Subcutaneous abdominal adipose tissue (tissue), 5 donors: ENCODE measurements around the gene FBXO44.

Source experiments
- H3K27ac ChIP-seq: one replicate; pipeline ENCODE4 v1.7.0; 2013; ENCODE audit warnings: low read depth, mild to moderate bottlenecking, inconsistent platforms, low read length, moderate library complexity
- H3K27me3 ChIP-seq, 5 donors: one replicate each; pipeline ENCODE4 v1.7.0; 2013; ENCODE audit warnings: low read length in 5 of 5, inconsistent platforms in 1 of 5; ENCODE audit not compliant: control insufficient read depth in 5 of 5, insufficient read depth in 4 of 5
- H3K36me3 ChIP-seq, 5 donors: one replicate each; pipeline ENCODE4 v1.7.0; 2013; ENCODE audit warnings: low read length in 5 of 5; ENCODE audit not compliant: control insufficient read depth in 5 of 5, insufficient read depth in 5 of 5
- H3K4me1 ChIP-seq, 5 donors: one replicate each; pipeline ENCODE4 v1.7.0; 2013; ENCODE audit warnings: low read length in 5 of 5, mild to moderate bottlenecking in 3 of 5, moderate library complexity in 1 of 5; ENCODE audit not compliant: control insufficient read depth in 5 of 5, insufficient read depth in 5 of 5
- H3K4me3 ChIP-seq, 5 donors: one replicate each; pipeline ENCODE4 v1.7.0; 2013; ENCODE audit warnings: low read length in 5 of 5, low read depth in 1 of 5
- H3K9ac ChIP-seq, 5 donors: one replicate each; pipeline ENCODE4 v1.7.0; 2013; ENCODE audit warnings: low read length in 5 of 5, mild to moderate bottlenecking in 4 of 5, moderate library complexity in 3 of 5
- H3K9me3 ChIP-seq, 5 donors: one replicate each; pipeline ENCODE4 v1.7.0; 2013; ENCODE audit warnings: low read length in 5 of 5; ENCODE audit not compliant: control insufficient read depth in 5 of 5
- donor health status: healthy.
- donor health status: healthy.
- donor health status: healthy.
- donor health status: healthy.
- donor health status: healthy.

Gene FBXO44

GRCh38 chr1:11647333-11647732 is 7.3 kb upstream of the FBXO44 start:
- H3K4me3 ChIP-seq, result no peak overlapping the region
- H3K4me1 ChIP-seq, result peaks cover 0 to 20% (median 11%) of the 10 kb centered on the region in 5 donors
- H3K36me3 ChIP-seq, result no peaks in the 10 kb centered on the region
- no peak overlapping the region for H3K27ac ChIP-seq
- H3K27me3 ChIP-seq, result peaks cover 18 to 29% (median 26%) of the 10 kb centered on the region in 5 donors
- no peak overlapping the region for H3K9ac ChIP-seq
- no peaks in the 10 kb centered on the region for H3K9me3 ChIP-seq

GRCh38 chr1:11648039-11648438 is 6.6 kb upstream of the FBXO44 start:
- no peaks in the 10 kb centered on the region for H3K36me3 ChIP-seq
- no peak overlapping the region for H3K9ac ChIP-seq
- no peaks in the 10 kb centered on the region for H3K9me3 ChIP-seq
- no peak overlapping the region for H3K4me3 ChIP-seq
- no peak overlapping the region for H3K27ac ChIP-seq
- H3K4me1 ChIP-seq, result peaks cover 0 to 20% (median 11%) of the 10 kb centered on the region in 5 donors
- peaks cover 18 to 29% (median 26%) of the 10 kb centered on the region in 5 donors for H3K27me3 ChIP-seq

- peaks cover 18 to 27% (median 26%) of the 10 kb centered on the region in 5 donors for H3K27me3 ChIP-seq
- H3K9ac ChIP-seq, result no peak overlapping the region
- no peaks in the 10 kb centered on the region for H3K36me3 ChIP-seq
- no peak overlapping the region for H3K27ac ChIP-seq
- peaks cover 0 to 20% (median 11%) of the 10 kb centered on the region in 5 donors for H3K4me1 ChIP-seq
- H3K4me3 ChIP-seq, result no peak overlapping the region
- no peaks in the 10 kb centered on the region for H3K9me3 ChIP-seq
Measured at GRCh38 chr1:11648732-11649158, 5.9 kb upstream of the FBXO44 start.

GRCh38 chr1:11649237-11649623 is 5.4 kb upstream of the FBXO44 start:
- Histone ChIP-seq H3K27ac (no peak overlapping the region), H3K4me1 (peaks cover 0 to 23% (median 15%) of the 10 kb centered on the region in 5 donors), H3K9me3 (no peaks in the 10 kb centered on the region), H3K4me3 (no peak overlapping the region), H3K36me3 (no peaks in the 10 kb centered on the region), H3K9ac (no peak overlapping the region), H3K27me3 (peaks cover 18 to 27% (median 26%) of the 10 kb centered on the region in 5 donors)

- H3K4me3 ChIP-seq, result no peak overlapping the region
- H3K9ac ChIP-seq, result no peak overlapping the region
- H3K36me3 ChIP-seq, result no peaks in the 10 kb centered on the region
- no peak overlapping the region for H3K27ac ChIP-seq
- peaks cover 18 to 27% (median 26%) of the 10 kb centered on the region in 5 donors for H3K27me3 ChIP-seq
- H3K4me1 ChIP-seq, result peaks cover 0 to 26% (median 18%) of the 10 kb centered on the region in 5 donors
- no peaks in the 10 kb centered on the region for H3K9me3 ChIP-seq
Measured at GRCh38 chr1:11649624-11650330, 4.9 kb upstream of the FBXO44 start.

GRCh38 chr1:11650331-11650991 is 4.2 kb upstream of the FBXO44 start:
- H3K36me3 ChIP-seq, result no peaks in the 10 kb centered on the region
- peak overlapping the region in 1 of 5 donors; percentile 1 for H3K4me3 ChIP-seq
- H3K27ac ChIP-seq, result no peak overlapping the region
- peaks cover 18 to 27% (median 26%) of the 10 kb centered on the region in 5 donors for H3K27me3 ChIP-seq
- H3K4me1 ChIP-seq, result peaks cover 0 to 30% (median 25%) of the 10 kb centered on the region in 5 donors
- H3K9me3 ChIP-seq, result no peaks in the 10 kb centered on the region
- peak overlapping the region in 1 of 5 donors; percentile 46 for H3K9ac ChIP-seq

GRCh38 chr1:11651017-11651416 is 3.7 kb upstream of the FBXO44 start:
- Histone ChIP-seq H3K36me3 (no peaks in the 10 kb centered on the region), H3K27me3 (peaks cover 18 to 27% (median 24%) of the 10 kb centered on the region in 5 donors), H3K27ac (no peak overlapping the region), H3K9ac (peak overlapping the region in 1 of 5 donors; percentile 46), H3K9me3 (no peaks in the 10 kb centered on the region), H3K4me1 (peaks cover 0 to 32% (median 28%) of the 10 kb centered on the region in 5 donors), H3K4me3 (no peak overlapping the region)

GRCh38 chr1:11652203-11652780 is 2.4 kb upstream of the FBXO44 start:
- H3K27ac ChIP-seq, result no peak overlapping the region
- H3K9me3 ChIP-seq, result no peaks in the 10 kb centered on the region
- H3K4me3 ChIP-seq, result no peak overlapping the region
- H3K9ac ChIP-seq, result no peak overlapping the region
- peaks cover 14 to 21% (median 18%) of the 10 kb centered on the region in 5 donors for H3K27me3 ChIP-seq
- no peaks in the 10 kb centered on the region for H3K36me3 ChIP-seq
- peaks cover 0 to 32% (median 28%) of the 10 kb centered on the region in 5 donors for H3K4me1 ChIP-seq

GRCh38 chr1:11653101-11653860 is 1.4 kb upstream of the FBXO44 start:
- no peaks in the 10 kb centered on the region for H3K36me3 ChIP-seq
- H3K27ac ChIP-seq, result no peak overlapping the region
- H3K9ac ChIP-seq, result no peak overlapping the region
- peaks cover 13 to 20% (median 16%) of the 10 kb centered on the region in 5 donors for H3K27me3 ChIP-seq
- H3K9me3 ChIP-seq, result no peaks in the 10 kb centered on the region
- H3K4me3 ChIP-seq, result no peak overlapping the region
- H3K4me1 ChIP-seq, result peaks cover 0 to 30% (median 27%) of the 10 kb centered on the region in 5 donors
